Colonic mucosa (tissue), 4 donors: Measurements from ENCODE around the gene ZNF397. TPM values are rescaled to one million over a fixed set of nuclear protein-coding genes. Genes with fewer than 3 reads are reported as not detected.

Experiments used
- DNase-seq: peaks from one replicate; pipeline ENCODE4 v3.0.0-alpha.2; 2020
- H3K27ac ChIP-seq: fragments of 200-600 bp; one replicate; pipeline ENCODE4 v1.8.0; 2021
- H3K27me3 ChIP-seq: fragments of 200-600 bp; one replicate; pipeline ENCODE4 v1.8.0; 2021
- H3K36me3 ChIP-seq: fragments of 200-600 bp; one replicate; pipeline ENCODE4 v1.8.0; 2021
- H3K4me1 ChIP-seq: fragments of 200-600 bp; one replicate; pipeline ENCODE4 v1.8.0; 2021; ENCODE audit warnings: mild to moderate bottlenecking
- H3K4me3 ChIP-seq: fragments of 200-600 bp; one replicate; pipeline ENCODE4 v1.8.0; 2021
- H3K9ac ChIP-seq, 2 donors: one replicate each; pipeline ENCODE4 v1.7.0; 2013; ENCODE audit warnings: control low read depth in 2 of 2, low read depth in 2 of 2, low read length in 2 of 2
- H3K9me3 ChIP-seq: fragments of 200-600 bp; one replicate; pipeline ENCODE4 v1.8.0; 2021
- intact Hi-C: fragments of 100-400 bp; cut with DNase I; formaldehyde crosslinking; loops from one replicate; pipeline ENCODE4 v1.14.1; 2022
- total RNA-seq, 2 donors: library from RNA; stranded (reverse); fragmentation: NEBNext Ultra II Directional in 1 of 2; extraction: Animal tissue kit (Norgen Biotek cat#: 25700) in 1 of 2; gene quantifications; one replicate each; pipeline ENCODE4 v1.2.1, GENCODE V29; 2021
- TF ChIP-seq, protein P1 (sequence below): fragments of 200-600 bp; IDR thresholded peaks from one replicate; pipeline ENCODE4 v1.8.0; 2022; ENCODE audit warnings: antibody characterized with exemption, mild to moderate bottlenecking
- donor health status: healthy.
- donor health status: DM: no; HTN: no; CAD: no.
- donor health status: DM: no; HTN: no; CAD: no.

The ZNF397 gene
- total RNA-seq, 2 donors from 2014 or later: 22.7 to 25.2 TPM

DNA sequence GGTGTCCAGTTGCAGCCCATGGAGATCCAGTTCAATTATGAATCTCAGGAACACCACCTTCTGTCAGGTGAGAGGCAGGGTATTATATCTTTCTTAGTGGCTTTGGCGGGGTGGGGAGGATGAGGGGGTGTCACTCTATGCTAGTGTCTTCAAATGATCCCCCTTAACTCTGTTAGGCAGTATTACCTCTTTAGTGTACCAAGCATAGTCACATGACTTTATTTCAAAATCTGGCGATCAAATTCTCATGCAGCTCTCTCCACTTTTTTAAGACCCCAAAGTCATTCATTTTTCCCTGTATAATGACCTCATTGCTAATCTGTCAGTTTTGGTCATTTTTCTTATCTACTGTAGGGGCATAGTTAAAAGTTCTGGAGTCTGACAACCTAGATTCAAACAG is 50.3 kb downstream of the ZNF397 start:
- DNase-seq: no peak
- no peak overlapping the region for H3K27ac ChIP-seq
- H3K9ac ChIP-seq: no peak overlapping the region
- no peaks in the 10 kb centered on the region for H3K9me3 ChIP-seq
- peak overlapping the region; percentile 76 for H3K4me3 ChIP-seq
- no peaks in the 10 kb centered on the region for H3K36me3 ChIP-seq
- TF ChIP-seq, protein P1, sequence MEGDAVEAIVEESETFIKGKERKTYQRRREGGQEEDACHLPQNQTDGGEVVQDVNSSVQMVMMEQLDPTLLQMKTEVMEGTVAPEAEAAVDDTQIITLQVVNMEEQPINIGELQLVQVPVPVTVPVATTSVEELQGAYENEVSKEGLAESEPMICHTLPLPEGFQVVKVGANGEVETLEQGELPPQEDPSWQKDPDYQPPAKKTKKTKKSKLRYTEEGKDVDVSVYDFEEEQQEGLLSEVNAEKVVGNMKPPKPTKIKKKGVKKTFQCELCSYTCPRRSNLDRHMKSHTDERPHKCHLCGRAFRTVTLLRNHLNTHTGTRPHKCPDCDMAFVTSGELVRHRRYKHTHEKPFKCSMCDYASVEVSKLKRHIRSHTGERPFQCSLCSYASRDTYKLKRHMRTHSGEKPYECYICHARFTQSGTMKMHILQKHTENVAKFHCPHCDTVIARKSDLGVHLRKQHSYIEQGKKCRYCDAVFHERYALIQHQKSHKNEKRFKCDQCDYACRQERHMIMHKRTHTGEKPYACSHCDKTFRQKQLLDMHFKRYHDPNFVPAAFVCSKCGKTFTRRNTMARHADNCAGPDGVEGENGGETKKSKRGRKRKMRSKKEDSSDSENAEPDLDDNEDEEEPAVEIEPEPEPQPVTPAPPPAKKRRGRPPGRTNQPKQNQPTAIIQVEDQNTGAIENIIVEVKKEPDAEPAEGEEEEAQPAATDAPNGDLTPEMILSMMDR: no peak
- no peaks in the 10 kb centered on the region for H3K27me3 ChIP-seq
- intact Hi-C loops: loop anchor here (5.0 kb wide), 1 partner anchor 46 kb away; no protein-coding TSS in a partner anchor
- H3K4me1 ChIP-seq: no peaks in the 10 kb centered on the region

DNA sequence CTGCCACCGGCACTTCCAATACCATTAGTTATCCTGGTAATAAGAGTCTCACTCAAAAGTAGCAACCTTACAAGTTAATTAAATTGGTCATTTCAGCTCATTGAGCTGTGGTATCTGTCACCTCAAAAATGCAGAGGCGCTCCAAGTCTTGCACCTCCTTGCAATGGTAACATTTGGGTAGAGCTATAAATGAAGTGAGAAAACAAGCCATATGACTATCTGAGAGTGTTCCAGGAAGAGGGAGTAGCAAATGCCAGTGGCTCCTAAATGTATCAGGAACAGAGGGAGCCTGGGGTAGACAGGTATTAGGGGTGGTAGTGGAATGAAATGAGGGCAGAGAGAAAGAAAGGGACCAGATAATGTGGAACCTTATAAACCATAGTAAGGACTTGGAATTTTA is 55.2 kb downstream of the ZNF397 start:
- intact Hi-C loops: no loop called here
- Histone ChIP-seq H3K36me3 (no peaks in the 10 kb centered on the region), H3K9me3 (no peaks in the 10 kb centered on the region), H3K9ac (no peak overlapping the region), H3K27me3 (no peaks in the 10 kb centered on the region), H3K27ac (no peak overlapping the region), H3K4me3 (no peak overlapping the region), H3K4me1 (no peaks in the 10 kb centered on the region)
- TF ChIP-seq, protein P1: no peak
- DNase-seq: no peak

DNA sequence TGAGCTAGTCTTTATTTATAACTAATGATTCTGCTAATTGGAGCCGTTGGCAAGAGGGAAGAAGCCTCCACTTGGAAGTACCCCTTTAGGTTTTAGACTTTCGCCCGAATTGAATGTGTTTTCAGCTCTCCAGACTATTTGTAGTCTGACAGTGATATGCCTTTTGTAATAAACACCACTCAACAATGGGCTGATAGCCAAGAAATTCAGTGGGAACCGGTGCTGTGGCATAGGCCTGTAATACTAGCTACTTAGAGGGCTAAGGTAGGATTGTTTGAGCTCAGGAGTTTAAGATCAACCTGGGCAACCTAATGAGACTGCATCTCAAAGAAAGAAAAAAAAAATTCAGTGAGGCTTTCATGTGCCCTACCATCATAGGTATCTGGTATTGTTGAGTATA is 62.8 kb downstream of the ZNF397 start:
- H3K9me3 ChIP-seq: peaks cover 9% of the 10 kb centered on the region
- intact Hi-C loops: no loop called here
- H3K4me3 ChIP-seq: no peak overlapping the region
- TF ChIP-seq, protein P1: no peak
- DNase-seq: no peak
- H3K27ac ChIP-seq: no peak overlapping the region
- no peaks in the 10 kb centered on the region for H3K4me1 ChIP-seq
- H3K9ac ChIP-seq: no peak overlapping the region
- H3K36me3 ChIP-seq: peaks cover 5% of the 10 kb centered on the region
- no peaks in the 10 kb centered on the region for H3K27me3 ChIP-seq

DNA sequence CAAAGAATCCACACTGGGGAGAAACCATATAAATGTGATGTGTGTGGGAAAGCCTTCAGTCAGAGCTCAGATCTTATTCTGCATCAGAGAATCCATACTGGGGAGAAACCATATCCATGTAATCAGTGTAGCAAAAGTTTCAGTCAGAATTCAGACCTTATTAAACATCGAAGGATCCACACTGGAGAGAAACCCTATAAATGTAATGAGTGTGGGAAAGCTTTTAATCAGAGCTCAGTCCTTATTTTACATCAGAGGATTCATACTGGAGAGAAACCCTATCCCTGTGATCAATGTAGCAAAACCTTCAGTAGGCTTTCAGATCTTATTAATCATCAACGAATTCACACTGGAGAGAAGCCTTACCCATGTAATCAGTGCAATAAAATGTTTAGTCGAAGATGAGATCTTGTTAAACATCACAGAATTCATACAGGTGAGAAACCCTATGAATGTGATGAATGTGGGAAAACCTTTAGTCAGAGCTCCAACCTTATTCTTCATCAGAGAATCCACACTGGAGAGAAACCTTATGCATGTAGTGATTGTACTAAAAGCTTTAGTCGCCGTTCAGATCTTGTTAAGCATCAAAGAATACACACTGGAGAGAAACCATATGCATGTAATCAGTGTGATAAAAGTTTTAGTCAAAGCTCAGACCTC is 65.9 kb downstream of the ZNF397 start:
- H3K4me1 ChIP-seq: no peaks in the 10 kb centered on the region
- intact Hi-C loops: no loop called here
- peaks cover 5% of the 10 kb centered on the region for H3K36me3 ChIP-seq
- TF ChIP-seq, protein P1: no peak
- H3K27ac ChIP-seq: no peak overlapping the region
- no peaks in the 10 kb centered on the region for H3K27me3 ChIP-seq
- H3K9ac ChIP-seq: no peak overlapping the region
- no peak overlapping the region for H3K4me3 ChIP-seq
- H3K9me3 ChIP-seq: peaks cover 9% of the 10 kb centered on the region
- DNase-seq: no peak

Other genes with a start within 250 kb of the ZNF397 start
- 10 to 100 TPM; 25.5 to 32.2 TPM for gene MAPRE2, start 199.6 kb upstream of the ZNF397 start, total RNA-seq
- gene ZSCAN30, start 49.2 kb downstream of the ZNF397 start, total RNA-seq: 1 to 10 TPM; 7.8 to 9.4 TPM
- 10 to 100 TPM; 49.1 to 55.5 TPM for gene ZNF24, start 103.4 kb downstream of the ZNF397 start, total RNA-seq
- 1 to 10 TPM; 3.2 to 3.6 TPM for gene ZNF396, start 136.3 kb downstream of the ZNF397 start, total RNA-seq